Activated CD8-positive, alpha-beta T cell treated with anti-CD3 and anti-CD28 coated beads, Interleukin-2, amount 10 ng/mL, durations not matched to agents 7 days and 5 days (primary cell): ENCODE data around the gene CDA. TPM values are rescaled to one million over a fixed set of nuclear protein-coding genes. Genes with fewer than 3 reads are reported as not detected.

ENCODE experiments used
- ATAC-seq: fragments of 150-1000 bp; cut with Tn5 transposase; one replicate; pipeline ENCODE4 v1.10.0; 2021; ENCODE audit warnings: moderate library complexity
- CTCF ChIA-PET: fragments of 350-600 bp; sonication (Branson Sonifier 250); formaldehyde crosslinking; loops from one replicate; lab custom pipeline; 2021; ENCODE audit warnings: antibody characterized with exemption; lab: Charles Lee
- POLR2A ChIA-PET: fragments of 350-600 bp; sonication (Branson Sonifier 250); formaldehyde crosslinking; loops from one replicate; lab custom pipeline; 2021; ENCODE audit warnings: antibody characterized with exemption; lab: Charles Lee
- DNase-seq: peaks from one replicate; pipeline ENCODE4 v3.0.0-alpha.2; 2020
- H3K27ac Mint-ChIP-seq: one replicate; pipeline ENCODE4 v1.8.0; 2021; ENCODE audit warnings: mild to moderate bottlenecking, mixed read lengths
- H3K27me3 Mint-ChIP-seq: one replicate; pipeline ENCODE4 v1.8.0; 2021; ENCODE audit warnings: low read depth, mixed read lengths
- H3K36me3 Mint-ChIP-seq: one replicate; pipeline ENCODE4 v1.8.0; 2021; ENCODE audit warnings: low read depth, mixed read lengths
- H3K4me1 Mint-ChIP-seq: one replicate; pipeline ENCODE4 v1.8.0; 2021; ENCODE audit warnings: low read depth, mixed read lengths
- H3K4me3 Mint-ChIP-seq: one replicate; pipeline ENCODE4 v1.8.0; 2021; ENCODE audit warnings: mild to moderate bottlenecking, mixed read lengths
- H3K9me3 Mint-ChIP-seq: one replicate; pipeline ENCODE4 v1.8.0; 2022; ENCODE audit warnings: mixed read lengths; ENCODE audit not compliant: insufficient read depth
- total RNA-seq, 2 experiments: library from RNA; stranded (reverse); gene quantifications; one replicate each; pipeline ENCODE4 v1.2.3, GENCODE V29; 2021

The CDA gene
- total RNA-seq, 2 experiments from 2014 or later, result not detected

DNA sequence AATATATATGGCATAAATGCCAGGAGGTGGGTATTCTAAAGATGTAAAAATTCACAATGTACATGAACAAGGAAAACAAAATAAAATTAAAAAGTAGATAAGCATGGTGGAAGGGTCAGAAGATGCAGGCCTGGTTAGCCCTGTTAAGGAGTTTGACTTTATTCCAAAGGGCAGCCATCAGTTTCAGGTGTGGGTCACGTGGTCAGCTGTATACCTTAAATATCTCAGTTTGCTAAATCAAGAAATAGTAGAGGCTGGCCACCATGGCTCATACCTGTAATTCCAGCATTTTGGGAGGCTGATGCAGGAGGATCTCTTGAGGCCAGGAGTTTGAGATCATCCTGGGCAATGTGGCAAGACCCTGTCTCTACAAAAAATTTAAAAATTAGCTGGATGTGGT, 35.8 kb downstream of the CDA start:
- Mint-ChIP-seq H3K27me3 (peaks cover 15% of the 10 kb centered on the region), H3K36me3 (no peaks in the 10 kb centered on the region), H3K4me3 (no peak overlapping the region), H3K4me1 (no peaks in the 10 kb centered on the region), H3K9me3 (no peaks in the 10 kb centered on the region), H3K27ac (no peak overlapping the region)
- ATAC-seq (no peak), DNase-seq (no peak)
- CTCF ChIA-PET, result no interaction called here
- POLR2A ChIA-PET, result no interaction called here

DNA sequence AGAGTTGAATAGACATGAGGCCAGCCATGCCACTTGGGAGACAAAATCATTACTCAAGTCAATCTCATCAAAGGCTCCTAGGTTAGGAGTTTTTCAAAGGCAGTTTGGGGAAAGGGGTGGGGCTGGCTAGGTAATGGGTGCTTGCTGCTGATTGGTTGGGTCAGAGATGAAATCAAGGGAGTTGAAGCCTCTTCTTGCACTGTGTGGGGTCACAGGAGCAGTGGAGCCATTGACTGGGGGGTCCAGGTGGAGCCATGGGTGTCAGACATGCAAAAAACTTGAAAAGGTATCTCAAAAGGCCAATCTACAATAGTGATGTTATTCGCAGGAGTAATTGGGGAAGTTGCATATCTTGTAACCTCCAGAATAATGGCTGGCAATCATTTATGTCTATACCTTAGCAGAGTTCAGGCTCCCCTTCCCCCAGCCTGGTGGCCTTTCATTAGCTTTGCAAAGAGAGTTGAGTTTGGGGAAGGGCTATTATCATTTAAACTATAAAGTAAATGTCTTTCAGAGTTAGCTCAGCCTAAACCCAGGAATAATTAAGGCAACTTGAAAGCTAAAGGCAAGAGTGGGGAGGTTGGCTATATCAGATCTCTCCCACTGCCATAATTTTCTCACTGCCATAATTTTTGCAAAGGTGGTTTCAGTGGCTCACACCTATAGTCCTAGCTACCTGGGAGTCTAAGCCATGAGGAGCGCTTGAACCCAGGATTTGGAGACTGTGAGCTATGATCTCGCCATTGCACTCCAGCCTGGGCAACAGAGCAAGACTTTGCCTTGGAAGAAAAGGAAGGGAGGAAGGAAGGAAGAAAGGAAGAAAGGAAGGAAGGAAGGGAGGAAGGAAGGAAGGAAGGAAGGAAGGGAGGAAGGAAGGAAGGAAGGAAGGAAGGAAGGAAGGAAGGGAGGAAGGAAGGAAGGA, 36.5 kb downstream of the CDA start:
- Mint-ChIP-seq H3K4me3 (no peak overlapping the region), H3K36me3 (no peaks in the 10 kb centered on the region), H3K4me1 (no peaks in the 10 kb centered on the region), H3K27ac (no peak overlapping the region), H3K27me3 (peaks cover 16% of the 10 kb centered on the region), H3K9me3 (no peaks in the 10 kb centered on the region)
- CTCF ChIA-PET, result interaction anchor here (1.5 kb wide), 1 partner anchor 51 kb away, joined by 4 read pairs; no protein-coding TSS in a partner anchor
- DNase-seq (no peak), ATAC-seq (no peak)
- POLR2A ChIA-PET, result no interaction called here

DNA sequence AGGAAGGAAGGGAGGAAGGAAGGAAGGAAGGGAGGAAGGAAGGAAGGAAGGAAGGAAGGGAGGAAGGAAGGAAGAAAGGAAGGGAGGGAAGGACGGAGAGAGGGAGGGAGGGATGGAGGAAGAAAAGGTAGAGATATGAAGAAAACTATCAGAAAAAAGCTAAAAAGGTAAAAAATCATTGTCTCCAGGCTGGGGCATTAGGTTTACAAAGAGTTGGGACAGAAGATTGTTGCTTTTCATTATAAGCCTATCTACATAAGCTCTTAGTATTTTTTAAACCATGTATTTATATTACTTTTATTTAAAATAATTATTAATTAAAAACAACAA, 37.2 kb downstream of the CDA start:
- Mint-ChIP-seq H3K36me3 (no peaks in the 10 kb centered on the region), H3K4me3 (no peak overlapping the region), H3K27me3 (peaks cover 17% of the 10 kb centered on the region), H3K9me3 (no peaks in the 10 kb centered on the region), H3K4me1 (no peaks in the 10 kb centered on the region), H3K27ac (no peak overlapping the region)
- DNase-seq (no peak), ATAC-seq (no peak)
- ChIA-PET CTCF (interaction anchor here (1.5 kb wide), 1 partner anchor 51 kb away, joined by 4 read pairs; no protein-coding TSS in a partner anchor), POLR2A (no interaction called here)

DNA sequence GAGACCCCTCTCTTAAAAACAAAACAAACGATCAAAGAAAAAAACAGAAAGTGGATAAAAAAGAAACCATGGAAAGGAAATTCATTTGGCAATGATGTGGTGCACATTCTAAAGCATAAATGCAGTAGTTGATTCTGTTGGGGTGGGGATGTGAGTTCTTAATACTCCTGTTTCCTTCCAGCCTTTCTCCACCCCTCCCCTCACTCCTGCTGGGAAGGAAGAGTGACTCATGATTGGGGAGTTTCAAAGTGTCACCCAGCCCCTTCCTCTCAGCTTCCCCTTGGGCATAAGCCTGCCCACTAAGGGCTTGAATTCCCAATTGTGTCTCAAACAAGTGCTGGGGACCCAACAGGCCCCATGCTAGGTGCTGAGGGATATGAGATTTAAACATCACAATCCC, 37.6 kb downstream of the CDA start:
- CTCF ChIA-PET, result interaction anchor here (1.5 kb wide), 1 partner anchor 52 kb away, joined by 4 read pairs; no protein-coding TSS in a partner anchor
- H3K9me3 Mint-ChIP-seq, result no peaks in the 10 kb centered on the region
- no peaks in the 10 kb centered on the region for H3K4me1 Mint-ChIP-seq
- no peak for ATAC-seq
- H3K4me3 Mint-ChIP-seq, result no peak overlapping the region
- POLR2A ChIA-PET, result no interaction called here
- no peak overlapping the region for H3K27ac Mint-ChIP-seq
- H3K36me3 Mint-ChIP-seq, result no peaks in the 10 kb centered on the region
- peaks cover 17% of the 10 kb centered on the region for H3K27me3 Mint-ChIP-seq
- DNase-seq, result no peak

DNA sequence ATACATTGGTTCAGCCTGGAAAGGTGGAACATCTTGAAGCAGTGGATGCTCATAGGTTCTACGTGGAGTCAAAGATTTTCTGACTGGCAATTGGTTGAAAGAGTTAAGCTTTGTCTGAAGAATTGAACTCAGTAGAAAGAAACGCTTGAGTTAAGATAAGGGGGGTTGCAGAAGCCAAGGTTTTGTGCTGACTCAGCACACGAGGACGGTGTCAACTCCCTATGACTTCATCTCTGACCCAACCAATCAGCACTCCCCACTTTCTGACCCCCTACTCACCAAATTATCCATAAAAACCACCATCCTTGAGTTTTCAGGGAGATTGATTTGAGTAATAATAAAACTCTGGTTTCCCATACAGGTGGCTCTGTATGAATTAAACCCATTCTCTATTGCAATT, 41.8 kb downstream of the CDA start:
- Mint-ChIP-seq H3K27ac (no peak overlapping the region), H3K36me3 (no peaks in the 10 kb centered on the region), H3K9me3 (no peaks in the 10 kb centered on the region), H3K4me3 (no peak overlapping the region), H3K4me1 (peaks cover 10% of the 10 kb centered on the region), H3K27me3 (peaks cover 10% of the 10 kb centered on the region)
- no peak for DNase-seq
- no peak for ATAC-seq
- CTCF ChIA-PET, result interaction anchor here (0.9 to 2.3 kb wide), 6 partner anchors 8 to 418 kb away, joined by 3 to 5 read pairs (median 4); no protein-coding TSS in a partner anchor
- POLR2A ChIA-PET, result no interaction called here

DNA sequence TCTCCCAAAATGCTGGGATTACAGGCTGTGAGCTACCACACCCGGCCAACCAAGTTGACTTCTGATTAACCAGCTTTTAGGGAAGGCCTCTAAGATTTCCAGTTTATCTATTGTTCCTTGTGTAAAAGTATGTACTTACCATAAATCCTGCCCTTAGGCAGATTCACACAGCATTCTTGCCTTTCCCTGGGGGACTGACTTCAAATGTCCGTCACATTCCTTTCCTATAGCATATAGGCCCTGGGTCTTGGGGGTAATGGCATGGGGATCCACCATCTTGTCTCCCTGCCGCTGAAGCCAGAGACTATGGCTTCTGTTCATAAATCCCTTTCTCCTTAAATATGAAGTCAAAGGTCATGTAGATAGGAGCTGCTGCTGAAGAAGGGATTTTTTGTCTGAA, 43.5 kb downstream of the CDA start:
- Mint-ChIP-seq H3K4me3 (peak overlapping the region; percentile 70), H3K4me1 (peaks cover 10% of the 10 kb centered on the region), H3K27me3 (peaks cover 6% of the 10 kb centered on the region), H3K27ac (no peak overlapping the region), H3K9me3 (no peaks in the 10 kb centered on the region), H3K36me3 (no peaks in the 10 kb centered on the region)
- no peak for ATAC-seq
- ChIA-PET POLR2A (no interaction called here), CTCF (interaction anchor here (0.7 to 4.7 kb wide), 13 partner anchors 10 to 137 kb away, joined by 3 to 58 read pairs (median 4); partner anchors contain the start of genes DDOST and MUL1)
- no peak for DNase-seq

DNA sequence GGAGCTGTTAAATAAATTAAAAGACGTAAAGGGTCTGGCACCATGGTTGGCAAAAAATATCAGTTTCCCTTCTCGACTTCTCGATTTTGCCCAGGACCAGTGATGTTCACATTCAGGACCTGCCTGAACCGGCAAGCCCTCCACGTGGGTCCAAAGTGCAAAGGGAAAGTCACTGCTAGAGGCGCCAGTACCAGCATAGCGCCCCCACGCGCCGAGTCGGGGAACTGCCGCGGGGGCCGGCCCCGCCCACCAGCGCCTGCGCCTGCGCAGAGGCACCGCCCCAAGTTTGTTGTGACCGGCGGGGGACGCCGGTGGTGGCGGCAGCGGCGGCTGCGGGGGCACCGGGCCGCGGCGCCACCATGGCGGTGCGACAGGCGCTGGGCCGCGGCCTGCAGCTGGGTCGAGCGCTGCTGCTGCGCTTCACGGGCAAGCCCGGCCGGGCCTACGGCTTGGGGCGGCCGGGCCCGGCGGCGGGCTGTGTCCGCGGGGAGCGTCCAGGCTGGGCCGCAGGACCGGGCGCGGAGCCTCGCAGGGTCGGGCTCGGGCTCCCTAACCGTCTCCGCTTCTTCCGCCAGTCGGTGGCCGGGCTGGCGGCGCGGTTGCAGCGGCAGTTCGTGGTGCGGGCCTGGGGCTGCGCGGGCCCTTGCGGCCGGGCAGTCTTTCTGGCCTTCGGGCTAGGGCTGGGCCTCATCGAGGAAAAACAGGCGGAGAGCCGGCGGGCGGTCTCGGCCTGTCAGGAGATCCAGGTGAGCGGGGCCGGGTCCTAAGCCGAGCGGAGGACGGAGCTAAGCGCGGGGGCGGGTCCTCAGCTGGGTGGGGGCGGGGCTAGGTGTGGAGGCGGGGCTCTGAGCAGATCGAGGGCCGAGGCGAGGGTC, 44.5 kb downstream of the CDA start, which contains the start of gene PINK1:
TSS of gene PINK1 (plus strand) at position 269 of the 875 bp plus-strand sequence. CDS start at position 360, 91 bp downstream.
- Mint-ChIP-seq H3K27ac (peak within 1 kb of the TSS; percentile 34), H3K4me3 (peak within 1 kb of the TSS; percentile 80), H3K36me3 (no peaks in the 10 kb centered on the region), H3K9me3 (no peaks in the 10 kb centered on the region), H3K4me1 (peaks cover 10% of the 10 kb centered on the region), H3K27me3 (peaks cover 2% of the 10 kb centered on the region)
- peak; percentile 85 for DNase-seq
- ChIA-PET POLR2A (interaction anchor here (0.6 to 2.3 kb wide), 6 partner anchors 10 to 1391 kb away, joined by 3 to 6 read pairs (median 4); partner anchors contain the start of gene HP1BP3), CTCF (interaction anchor here (0.6 to 4.7 kb wide), 38 partner anchors 9 to 751 kb away, joined by 3 to 58 read pairs (median 4); partner anchors contain the start of genes CDA, DDOST, MUL1 and OTUD3)
- peak; percentile 91 for ATAC-seq

DNA sequence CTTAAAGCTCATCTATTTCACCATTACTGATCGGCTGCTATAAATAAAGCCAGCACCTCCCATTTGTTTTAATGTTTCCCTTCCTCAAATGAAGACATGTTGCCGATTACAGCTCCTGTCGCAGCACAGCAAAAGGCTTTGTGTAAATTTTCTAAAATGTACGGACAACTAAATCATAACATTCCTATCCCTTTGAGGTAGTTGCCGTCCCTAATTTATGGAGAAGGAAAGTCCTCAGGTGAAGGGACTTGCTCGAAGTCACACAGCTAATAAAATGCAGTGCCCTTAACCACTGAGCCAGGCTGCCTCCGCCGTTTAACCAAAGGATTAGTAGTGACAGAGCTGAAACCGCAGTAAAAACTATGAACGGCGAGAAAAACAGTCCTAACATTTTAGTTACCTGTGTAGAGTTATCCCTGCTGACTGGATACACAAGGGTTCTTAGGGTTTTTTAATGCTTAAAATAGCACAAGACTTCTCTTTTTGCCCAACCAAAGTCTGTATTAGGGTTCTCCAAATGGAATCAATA, 45.2 kb downstream of the CDA start:
- Mint-ChIP-seq H3K4me3 (peak overlapping the region; percentile 80), H3K9me3 (no peaks in the 10 kb centered on the region), H3K36me3 (no peaks in the 10 kb centered on the region), H3K4me1 (peaks cover 10% of the 10 kb centered on the region), H3K27ac (peak overlapping the region; percentile 34), H3K27me3 (peaks cover 2% of the 10 kb centered on the region)
- ChIA-PET POLR2A (interaction anchor here (0.6 to 2.3 kb wide), 6 partner anchors 10 to 1391 kb away, joined by 3 to 6 read pairs (median 4); partner anchors contain the start of gene HP1BP3), CTCF (interaction anchor here (0.6 to 4.7 kb wide), 33 partner anchors 8 to 752 kb away, joined by 3 to 58 read pairs (median 4); partner anchors contain the start of genes CDA, DDOST, MUL1 and OTUD3)
- DNase-seq (peak; percentile 42), ATAC-seq (peak; percentile 21)

DNA sequence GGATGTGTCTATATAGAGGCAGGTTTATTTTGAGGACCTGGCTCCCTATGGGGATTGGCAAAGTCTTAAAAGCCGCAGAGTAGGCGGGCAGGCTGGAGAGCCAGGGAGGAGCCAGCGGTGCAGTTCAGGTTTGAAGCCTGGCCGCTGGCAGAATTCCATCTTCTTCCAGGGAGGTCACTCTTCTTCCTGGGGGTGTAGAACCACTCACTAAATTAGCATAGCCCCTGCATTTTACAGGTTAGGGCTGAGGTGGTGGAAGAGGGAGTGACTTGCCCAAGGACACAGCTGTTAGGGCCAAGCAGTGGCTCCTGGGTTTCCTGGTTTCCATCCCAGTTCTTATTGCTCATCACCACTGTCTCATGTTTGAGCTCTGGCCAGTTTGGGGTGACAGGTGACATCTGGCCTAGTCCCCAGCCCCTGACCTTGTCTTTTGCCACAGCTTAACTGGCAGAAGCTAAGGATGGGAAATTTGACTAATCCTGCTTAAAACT, 45.7 kb downstream of the CDA start:
- ATAC-seq (peak; percentile 53), DNase-seq (peak; percentile 33)
- Mint-ChIP-seq H3K4me1 (peaks cover 10% of the 10 kb centered on the region), H3K36me3 (no peaks in the 10 kb centered on the region), H3K27ac (no peak overlapping the region), H3K27me3 (peaks cover 2% of the 10 kb centered on the region), H3K9me3 (no peaks in the 10 kb centered on the region), H3K4me3 (peak overlapping the region; percentile 80)
- ChIA-PET CTCF (interaction anchor here (0.6 to 4.7 kb wide), 13 partner anchors 11 to 752 kb away, joined by 3 to 58 read pairs (median 6); partner anchors contain the start of genes DDOST, MUL1 and OTUD3), POLR2A (interaction anchor here (2.3 kb wide), 1 partner anchor 152 kb away, joined by 6 read pairs; the partner anchor contains the start of gene HP1BP3)

DNA sequence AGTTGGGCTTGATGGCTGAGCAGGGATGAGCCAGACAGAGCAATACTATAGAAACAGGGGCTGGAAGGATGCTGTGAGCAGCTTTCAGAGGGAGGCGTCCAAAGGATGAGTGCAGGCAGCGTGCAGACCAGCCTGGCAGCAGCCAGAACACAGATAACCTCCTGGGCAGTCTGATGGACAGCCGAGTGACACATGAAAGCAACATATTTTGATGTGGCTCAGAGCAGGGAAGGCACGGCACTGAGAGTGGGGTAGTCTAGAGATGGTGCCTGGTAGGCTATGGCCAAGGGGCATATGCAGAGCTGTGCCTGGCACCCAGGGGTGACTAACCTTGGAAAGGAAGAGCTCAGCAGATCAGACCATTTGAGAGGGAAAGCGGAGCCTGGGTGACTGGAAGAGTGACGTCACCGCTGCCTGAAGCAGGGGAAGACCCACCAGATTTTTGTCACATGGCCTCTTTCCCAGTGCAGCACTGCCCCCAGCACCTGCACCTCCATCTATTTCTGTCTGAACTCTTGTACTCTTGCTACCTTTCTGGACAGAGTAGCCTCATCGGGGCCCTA, 48.0 kb downstream of the CDA start:
- DNase-seq (no peak), ATAC-seq (no peak)
- CTCF ChIA-PET, result interaction anchor here (1.7 kb wide), 1 partner anchor 115 kb away, joined by 4 read pairs; no protein-coding TSS in a partner anchor
- Mint-ChIP-seq H3K36me3 (no peaks in the 10 kb centered on the region), H3K27me3 (no peaks in the 10 kb centered on the region), H3K27ac (no peak overlapping the region), H3K4me1 (peaks cover 10% of the 10 kb centered on the region), H3K9me3 (no peaks in the 10 kb centered on the region), H3K4me3 (no peak overlapping the region)
- POLR2A ChIA-PET, result interaction anchor here (1.9 kb wide), 1 partner anchor 24 kb away, joined by 5 read pairs; no protein-coding TSS in a partner anchor
